Measurements from ENCODE around the gene LY9. TPM values are rescaled to one million over a fixed set of nuclear protein-coding genes. Genes with fewer than 3 reads are reported as not detected.

Gene LY9
- total RNA-seq, 1 donor from 2014 or later = not detected

DNA sequence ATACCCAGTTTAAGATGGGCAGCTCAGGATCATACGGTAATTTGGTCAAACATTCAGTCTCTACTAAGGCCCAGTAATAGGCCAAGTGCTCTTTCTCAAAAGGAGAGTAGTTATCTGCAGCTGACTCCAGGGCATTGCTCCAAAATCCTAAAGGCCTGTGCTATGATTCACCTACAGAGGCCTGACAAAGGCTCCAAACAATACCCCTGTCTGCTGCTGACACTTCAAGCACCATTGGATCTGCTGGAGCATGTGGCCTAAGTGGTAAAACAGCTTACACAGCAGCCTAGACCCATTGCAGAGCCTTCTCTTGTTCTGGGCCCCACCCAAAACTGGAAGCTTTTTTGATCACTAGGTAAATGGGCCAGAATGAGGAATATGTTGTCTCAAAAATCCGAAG lies 34.1 kb upstream of the LY9 start:
- Mint-ChIP-seq H3K36me3 (ENCODE audit: unreplicated experiment) (no peaks in the 10 kb centered on the region), H3K27ac (ENCODE audit: unreplicated experiment) (no peak overlapping the region), H3K4me1 (ENCODE audit: low read depth, unreplicated experiment) (no peaks in the 10 kb centered on the region), H3K9me3 (ENCODE audit: unreplicated experiment) (peaks cover 1% of the 10 kb centered on the region), H3K4me3 (ENCODE audit: unreplicated experiment) (no peak overlapping the region), H3K27me3 (ENCODE audit: unreplicated experiment) (no peaks in the 10 kb centered on the region)
- DNase-seq = no peak
- TF ChIP-seq, protein P1, sequence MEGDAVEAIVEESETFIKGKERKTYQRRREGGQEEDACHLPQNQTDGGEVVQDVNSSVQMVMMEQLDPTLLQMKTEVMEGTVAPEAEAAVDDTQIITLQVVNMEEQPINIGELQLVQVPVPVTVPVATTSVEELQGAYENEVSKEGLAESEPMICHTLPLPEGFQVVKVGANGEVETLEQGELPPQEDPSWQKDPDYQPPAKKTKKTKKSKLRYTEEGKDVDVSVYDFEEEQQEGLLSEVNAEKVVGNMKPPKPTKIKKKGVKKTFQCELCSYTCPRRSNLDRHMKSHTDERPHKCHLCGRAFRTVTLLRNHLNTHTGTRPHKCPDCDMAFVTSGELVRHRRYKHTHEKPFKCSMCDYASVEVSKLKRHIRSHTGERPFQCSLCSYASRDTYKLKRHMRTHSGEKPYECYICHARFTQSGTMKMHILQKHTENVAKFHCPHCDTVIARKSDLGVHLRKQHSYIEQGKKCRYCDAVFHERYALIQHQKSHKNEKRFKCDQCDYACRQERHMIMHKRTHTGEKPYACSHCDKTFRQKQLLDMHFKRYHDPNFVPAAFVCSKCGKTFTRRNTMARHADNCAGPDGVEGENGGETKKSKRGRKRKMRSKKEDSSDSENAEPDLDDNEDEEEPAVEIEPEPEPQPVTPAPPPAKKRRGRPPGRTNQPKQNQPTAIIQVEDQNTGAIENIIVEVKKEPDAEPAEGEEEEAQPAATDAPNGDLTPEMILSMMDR (IDR thresholded peaks at IDR 0.05; ENCODE audit: partially characterized antibody, unreplicated experiment) = no peak

DNA sequence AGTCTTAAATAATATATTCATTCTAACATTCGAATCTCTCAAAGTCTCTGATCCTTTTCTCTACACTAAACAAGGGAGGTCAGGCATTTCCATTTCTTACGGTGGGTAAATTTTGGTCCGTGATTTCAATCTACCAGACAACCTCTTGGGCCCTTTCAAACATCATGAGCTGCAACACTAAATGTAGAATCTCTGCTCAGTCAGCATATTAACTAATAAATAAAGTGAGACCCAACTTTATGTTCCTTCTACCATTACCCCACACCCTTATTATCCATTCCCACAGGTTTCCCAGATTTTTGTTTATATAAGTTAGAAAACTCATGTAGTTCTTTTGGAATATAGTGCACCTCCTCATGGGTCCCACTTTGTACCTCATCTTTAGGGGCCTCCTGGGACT lies 32.0 kb upstream of the LY9 start:
- no peaks in the 10 kb centered on the region for H3K36me3 Mint-ChIP-seq (ENCODE audit: unreplicated experiment)
- H3K9me3 Mint-ChIP-seq (ENCODE audit: unreplicated experiment) = peaks cover 1% of the 10 kb centered on the region
- H3K4me3 Mint-ChIP-seq (ENCODE audit: unreplicated experiment) = no peak overlapping the region
- no peaks in the 10 kb centered on the region for H3K27me3 Mint-ChIP-seq (ENCODE audit: unreplicated experiment)
- no peak overlapping the region for H3K27ac Mint-ChIP-seq (ENCODE audit: unreplicated experiment)
- H3K4me1 Mint-ChIP-seq (ENCODE audit: low read depth, unreplicated experiment) = no peaks in the 10 kb centered on the region
- TF ChIP-seq, protein P1 (IDR thresholded peaks at IDR 0.05; ENCODE audit: partially characterized antibody, unreplicated experiment) = no peak
- DNase-seq = no peak

DNA sequence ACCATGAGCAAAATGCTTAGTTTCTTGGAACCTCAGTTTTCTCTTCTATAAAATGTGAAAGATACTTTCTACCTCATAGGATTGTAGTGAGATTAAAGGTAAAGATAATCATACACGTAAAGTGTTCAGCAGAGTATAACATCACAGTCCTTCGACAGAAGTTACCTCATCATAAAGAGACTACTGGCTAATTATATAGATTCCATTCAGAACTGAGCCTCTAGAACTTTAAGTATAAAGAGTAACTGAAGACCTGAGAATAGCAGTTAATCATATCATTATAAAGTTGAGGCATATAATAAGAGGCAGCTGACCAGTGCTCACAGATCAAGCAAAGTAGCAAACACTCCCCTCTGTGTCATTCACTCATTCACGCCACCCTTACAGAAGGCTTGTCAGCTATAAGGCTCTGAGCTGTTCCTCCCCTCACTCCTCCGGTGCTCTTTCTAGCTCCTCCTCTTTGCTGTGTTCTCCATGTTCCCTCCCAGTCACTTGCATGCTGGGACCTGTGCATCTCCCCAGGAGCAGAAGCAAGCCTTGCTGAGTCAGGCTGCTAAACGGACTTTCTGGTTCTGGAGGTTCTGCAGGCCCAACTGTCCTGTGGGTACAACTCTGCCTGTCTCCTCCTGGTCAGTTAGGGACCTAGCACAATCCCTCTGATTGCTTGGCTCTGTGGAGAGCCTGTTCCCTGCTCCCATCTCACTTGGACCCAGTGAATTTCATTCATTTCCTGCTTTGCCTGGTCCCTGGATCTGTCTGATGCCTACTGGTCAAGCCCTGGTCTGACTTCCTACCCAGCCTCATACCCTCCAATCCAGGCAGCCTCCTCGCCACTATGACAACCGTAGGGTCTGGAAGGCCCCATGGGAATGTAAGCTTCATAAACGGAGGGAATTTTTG lies 28.3 kb upstream of the LY9 start:
- DNase-seq = no peak
- H3K4me3 Mint-ChIP-seq (ENCODE audit: unreplicated experiment) = no peak overlapping the region
- H3K4me1 Mint-ChIP-seq (ENCODE audit: low read depth, unreplicated experiment) = no peaks in the 10 kb centered on the region

DNA sequence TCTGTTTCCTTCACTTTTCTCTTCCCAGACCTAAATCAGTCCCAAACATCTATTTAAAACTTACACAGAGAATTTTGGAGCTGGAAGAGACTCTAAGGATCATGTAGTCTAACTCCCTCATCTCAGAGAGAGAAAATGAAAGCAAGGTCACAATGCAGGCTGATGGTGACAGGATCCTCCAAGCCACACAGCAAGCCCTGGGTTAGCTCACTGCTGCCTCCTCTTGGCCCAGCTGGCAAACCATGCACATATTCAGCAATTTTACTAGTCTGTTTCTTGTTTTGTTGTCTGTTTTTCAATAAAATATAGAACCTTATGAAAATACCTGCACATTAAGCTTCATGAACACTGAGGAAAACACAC lies 27.7 kb upstream of the LY9 start:
- DNase-seq = peak; percentile 44
- H3K9me3 Mint-ChIP-seq (ENCODE audit: unreplicated experiment) = peaks cover 3% of the 10 kb centered on the region
- no peaks in the 10 kb centered on the region for H3K4me1 Mint-ChIP-seq (ENCODE audit: low read depth, unreplicated experiment)
- no peak overlapping the region for H3K4me3 Mint-ChIP-seq (ENCODE audit: unreplicated experiment)
- H3K27me3 Mint-ChIP-seq (ENCODE audit: unreplicated experiment) = no peaks in the 10 kb centered on the region
- no peaks in the 10 kb centered on the region for H3K36me3 Mint-ChIP-seq (ENCODE audit: unreplicated experiment)
- TF ChIP-seq, protein P1 (IDR thresholded peaks at IDR 0.05; ENCODE audit: partially characterized antibody, unreplicated experiment) = no peak
- H3K27ac Mint-ChIP-seq (ENCODE audit: unreplicated experiment) = no peak overlapping the region

More for the DNA sequence above, 28.3 kb upstream of the LY9 start:
- H3K9me3 Mint-ChIP-seq (ENCODE audit: unreplicated experiment) = peaks cover 3% of the 10 kb centered on the region
- TF ChIP-seq, protein P1 (IDR thresholded peaks at IDR 0.05; ENCODE audit: partially characterized antibody, unreplicated experiment) = no peak
- H3K27me3 Mint-ChIP-seq (ENCODE audit: unreplicated experiment) = no peaks in the 10 kb centered on the region
- no peaks in the 10 kb centered on the region for H3K36me3 Mint-ChIP-seq (ENCODE audit: unreplicated experiment)
- no peak overlapping the region for H3K27ac Mint-ChIP-seq (ENCODE audit: unreplicated experiment)

DNA sequence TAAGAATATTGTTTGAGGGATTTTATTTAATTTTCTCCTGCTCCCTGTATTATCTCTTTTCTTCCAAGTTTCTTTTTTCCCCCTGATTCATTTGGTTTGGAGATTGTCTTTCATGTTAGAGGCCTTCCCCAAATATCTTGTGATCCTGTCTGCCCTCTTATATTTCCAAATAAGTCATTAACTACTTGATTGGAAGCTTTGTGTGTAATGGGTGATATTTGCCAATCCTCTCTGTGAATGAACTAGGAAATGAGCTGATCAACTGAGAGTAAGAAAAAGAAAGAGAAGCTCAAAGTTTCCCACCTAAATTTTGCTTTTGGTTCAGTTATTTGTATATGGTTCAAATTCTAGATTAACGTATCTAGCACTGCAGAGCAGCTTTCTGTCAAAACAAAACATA lies 23.6 kb upstream of the LY9 start:
- no peak for DNase-seq
- Mint-ChIP-seq H3K4me1 (ENCODE audit: low read depth, unreplicated experiment) (no peaks in the 10 kb centered on the region), H3K36me3 (ENCODE audit: unreplicated experiment) (no peaks in the 10 kb centered on the region), H3K9me3 (ENCODE audit: unreplicated experiment) (peaks cover 6% of the 10 kb centered on the region), H3K27ac (ENCODE audit: unreplicated experiment) (no peak overlapping the region), H3K4me3 (ENCODE audit: unreplicated experiment) (no peak overlapping the region), H3K27me3 (ENCODE audit: unreplicated experiment) (no peaks in the 10 kb centered on the region)
- TF ChIP-seq, protein P1 (IDR thresholded peaks at IDR 0.05; ENCODE audit: partially characterized antibody, unreplicated experiment) = no peak

Data from glutamatergic neuron (in vitro differentiated cells).